ENCODE data around the gene PPIL1. TPM values are rescaled to one million over a fixed set of nuclear protein-coding genes. Genes with fewer than 3 reads are reported as not detected.

Gene PPIL1
- total RNA-seq, 6 experiments from 2014 or later, result 36.1 to 46.8 (median 39.6) TPM

- H3K27me3 Mint-ChIP-seq (ENCODE audit: insufficient read depth), result peaks cover 6% of the 10 kb centered on the region
- DNase-seq, result no peak
- peaks cover 9% of the 10 kb centered on the region for H3K9me3 Mint-ChIP-seq
- no peak overlapping the region for H3K4me3 Mint-ChIP-seq
- peaks cover 24% of the 10 kb centered on the region for H3K36me3 Mint-ChIP-seq (ENCODE audit: low read depth)
- peaks cover 46% of the 10 kb centered on the region for H3K4me1 Mint-ChIP-seq (ENCODE audit: low read depth)
- TF ChIP-seq CTCF (IDR thresholded peaks at IDR 0.05), result no peak
- no peak overlapping the region for H3K27ac Mint-ChIP-seq
Observed at GRCh38 chr6:36848658-36849441, 25.8 kb downstream of the PPIL1 start.

GRCh38 chr6:36847991-36848390 is 26.6 kb downstream of the PPIL1 start:
- Mint-ChIP-seq H3K27ac (no peak overlapping the region), H3K4me1 (ENCODE audit: low read depth) (peaks cover 38% of the 10 kb centered on the region), H3K4me3 (no peak overlapping the region), H3K9me3 (peaks cover 9% of the 10 kb centered on the region), H3K27me3 (ENCODE audit: insufficient read depth) (peaks cover 11% of the 10 kb centered on the region), H3K36me3 (ENCODE audit: low read depth) (peaks cover 15% of the 10 kb centered on the region)
- no peak for TF ChIP-seq CTCF (IDR thresholded peaks at IDR 0.05)
- DNase-seq, result no peak

GRCh38 chr6:36847152-36847551 is 27.5 kb downstream of the PPIL1 start:
- no peak for DNase-seq
- Mint-ChIP-seq H3K27ac (no peak overlapping the region), H3K9me3 (peaks cover 9% of the 10 kb centered on the region), H3K36me3 (ENCODE audit: low read depth) (peaks cover 8% of the 10 kb centered on the region), H3K4me3 (no peak overlapping the region), H3K4me1 (ENCODE audit: low read depth) (peaks cover 29% of the 10 kb centered on the region), H3K27me3 (ENCODE audit: insufficient read depth) (peaks cover 11% of the 10 kb centered on the region)
- no peak for TF ChIP-seq CTCF (IDR thresholded peaks at IDR 0.05)

- H3K4me3 Mint-ChIP-seq, result no peak overlapping the region
- H3K9me3 Mint-ChIP-seq, result peaks cover 2% of the 10 kb centered on the region
- peaks cover 22% of the 10 kb centered on the region for H3K4me1 Mint-ChIP-seq (ENCODE audit: low read depth)
- no peak for TF ChIP-seq CTCF (IDR thresholded peaks at IDR 0.05)
- no peaks in the 10 kb centered on the region for H3K36me3 Mint-ChIP-seq (ENCODE audit: low read depth)
- H3K27ac Mint-ChIP-seq, result no peak overlapping the region
- H3K27me3 Mint-ChIP-seq (ENCODE audit: insufficient read depth), result peaks cover 11% of the 10 kb centered on the region
- DNase-seq, result no peak
Observed at GRCh38 chr6:36845233-36845632, 29.4 kb downstream of the PPIL1 start.

- H3K4me1 Mint-ChIP-seq (ENCODE audit: low read depth), result peaks cover 20% of the 10 kb centered on the region
- no peaks in the 10 kb centered on the region for H3K9me3 Mint-ChIP-seq
- no peak overlapping the region for H3K27ac Mint-ChIP-seq
- no peak for TF ChIP-seq CTCF (IDR thresholded peaks at IDR 0.05)
- H3K27me3 Mint-ChIP-seq (ENCODE audit: insufficient read depth), result peaks cover 11% of the 10 kb centered on the region
- DNase-seq, result no peak
- no peaks in the 10 kb centered on the region for H3K36me3 Mint-ChIP-seq (ENCODE audit: low read depth)
- H3K4me3 Mint-ChIP-seq, result no peak overlapping the region
Observed at GRCh38 chr6:36844232-36845170, 30.1 kb downstream of the PPIL1 start.

Data from HFFc6 (cell line).